ENCODE measurements around the gene ZMYM2. TPM values are rescaled to one million over a fixed set of nuclear protein-coding genes. Genes with fewer than 3 reads are reported as not detected.

The ZMYM2 gene
- total RNA-seq, 6 donors from 2014 or later = 36.8 to 101 (median 59.4) TPM

GRCh38 chr13:20129076-20129475 is 170.5 kb downstream of the ZMYM2 start:
- Histone ChIP-seq H3K4me3 (peak overlapping the region in 2 of 4 donors; percentile 59 to 64), H3K27me3 (peaks cover 0 to 15% (median 4%) of the 10 kb centered on the region in 4 donors), H3K9me3 (no peaks in the 10 kb centered on the region), H3K4me1 (peaks cover 7 to 22% (median 13%) of the 10 kb centered on the region in 4 donors), H3K36me3 (no peaks in the 10 kb centered on the region), H3K27ac (no peak overlapping the region)
- DNase-seq (peak in 1 of 2 donors; percentile 47), ATAC-seq (ENCODE audit: low FRiP score in 2 of 2) (no peak)
- TF ChIP-seq EP300 (IDR thresholded peaks at IDR 0.05) (no peak), POLR2AphosphoS5 (IDR thresholded peaks at IDR 0.05) (no peak), CTCF (IDR thresholded peaks at IDR 0.05) (no peak), POLR2A (IDR thresholded peaks at IDR 0.05) (no peak)
- 72 to 75% methylated on average over 18 of the region's 18 CpGs for WGBS, 2 donors

GRCh38 chr13:20130012-20130411 is 171.5 kb downstream of the ZMYM2 start:
- ATAC-seq (ENCODE audit: low FRiP score in 2 of 2) (no peak), DNase-seq (no peak)
- H3K27ac ChIP-seq = no peak overlapping the region
- TF ChIP-seq POLR2A (IDR thresholded peaks at IDR 0.05) = no peak
- TF ChIP-seq POLR2AphosphoS5 (IDR thresholded peaks at IDR 0.05) = no peak
- TF ChIP-seq EP300 (IDR thresholded peaks at IDR 0.05) = no peak
- no peak for TF ChIP-seq CTCF (IDR thresholded peaks at IDR 0.05)
- H3K4me1 ChIP-seq = peaks cover 7 to 22% (median 13%) of the 10 kb centered on the region in 4 donors
- no peaks in the 10 kb centered on the region for H3K36me3 ChIP-seq
- peaks cover 0 to 15% (median 4%) of the 10 kb centered on the region in 4 donors for H3K27me3 ChIP-seq
- no peaks in the 10 kb centered on the region for H3K9me3 ChIP-seq
- H3K4me3 ChIP-seq = no peak overlapping the region
- WGBS, 2 donors = 78 to 85% methylated on average over 2 of the region's 2 CpGs

GRCh38 chr13:20130652-20131051 is 172.1 kb downstream of the ZMYM2 start:
- WGBS, 2 donors = 88 to 100% methylated on average over 2 of the region's 2 CpGs
- H3K4me3 ChIP-seq = no peak overlapping the region
- ATAC-seq (ENCODE audit: low FRiP score in 2 of 2) (no peak), DNase-seq (no peak)
- no peak overlapping the region for H3K27ac ChIP-seq
- TF ChIP-seq EP300 (IDR thresholded peaks at IDR 0.05) = no peak
- TF ChIP-seq POLR2A (IDR thresholded peaks at IDR 0.05) = no peak
- no peak for TF ChIP-seq CTCF (IDR thresholded peaks at IDR 0.05)
- no peak for TF ChIP-seq POLR2AphosphoS5 (IDR thresholded peaks at IDR 0.05)
- no peaks in the 10 kb centered on the region for H3K36me3 ChIP-seq
- no peaks in the 10 kb centered on the region for H3K9me3 ChIP-seq
- peaks cover 0 to 15% (median 4%) of the 10 kb centered on the region in 4 donors for H3K27me3 ChIP-seq
- peaks cover 7 to 22% (median 13%) of the 10 kb centered on the region in 4 donors for H3K4me1 ChIP-seq

- Histone ChIP-seq H3K36me3 (no peaks in the 10 kb centered on the region), H3K9me3 (no peaks in the 10 kb centered on the region), H3K27me3 (peaks cover 0 to 15% (median 4%) of the 10 kb centered on the region in 4 donors), H3K4me3 (no peak overlapping the region), H3K4me1 (peaks cover 7 to 22% (median 13%) of the 10 kb centered on the region in 4 donors), H3K27ac (no peak overlapping the region)
- 69 to 70% methylated on average over 10 to 11 of the region's 11 CpGs for WGBS, 2 donors
- ATAC-seq (ENCODE audit: low FRiP score in 2 of 2) (no peak), DNase-seq (no peak)
- no peak for TF ChIP-seq EP300 (IDR thresholded peaks at IDR 0.05)
- TF ChIP-seq CTCF (IDR thresholded peaks at IDR 0.05) = no peak
- no peak for TF ChIP-seq POLR2AphosphoS5 (IDR thresholded peaks at IDR 0.05)
- TF ChIP-seq POLR2A (IDR thresholded peaks at IDR 0.05) = no peak
Measured at GRCh38 chr13:20131057-20131832, 172.7 kb downstream of the ZMYM2 start.

Data from upper lobe of left lung (tissue), 6 donors.